GM19035 (cell line): Measurements from ENCODE around the gene SREBF1.

Experiments used
- ATAC-seq: cut with Tn5 transposase; IDR thresholded peaks from one replicate; pipeline ENCODE4 v1.9.1; 2021; ENCODE audit not compliant: unreplicated experiment

Gene SREBF1

DNA sequence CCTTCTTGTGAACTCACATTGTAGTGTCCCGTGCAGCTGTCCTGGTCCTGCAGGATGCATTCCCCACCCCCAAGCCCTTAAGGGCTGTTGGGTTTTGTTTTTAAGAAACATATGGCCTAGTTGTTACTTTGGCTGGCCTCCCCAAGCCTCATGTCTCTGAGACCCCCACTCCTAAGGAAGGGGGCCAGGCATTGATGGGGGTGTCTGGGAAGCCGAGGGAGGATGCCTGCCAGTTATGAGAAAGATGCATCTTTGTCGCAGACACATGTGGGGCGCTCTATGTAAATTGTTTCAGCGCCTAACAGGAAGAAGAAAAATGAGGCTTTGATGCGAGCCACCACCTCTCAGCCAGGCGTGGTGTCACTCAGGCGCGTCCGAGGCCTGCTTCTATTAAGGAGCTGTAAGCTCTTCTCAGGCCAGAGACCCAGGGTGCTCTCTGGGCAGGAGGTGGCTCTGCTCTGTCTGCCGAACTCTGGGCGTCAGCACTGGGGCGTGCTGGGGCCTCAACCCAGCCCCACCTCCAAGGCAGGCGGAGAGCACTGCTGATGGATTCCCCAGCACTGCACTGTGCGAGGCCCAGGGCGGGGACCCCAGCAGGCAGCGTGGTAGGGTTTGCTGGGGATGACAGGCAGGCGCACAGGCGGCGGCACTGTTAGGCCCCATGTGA, 70.6 kb downstream of the SREBF1 start:
- no peak for ATAC-seq

- ATAC-seq = no peak
These were observed 71.3 kb downstream of the SREBF1 start for GRCh38 chr17:17765359-17766076.

- no peak for ATAC-seq
These were observed 73.1 kb downstream of the SREBF1 start for GRCh38 chr17:17763734-17764133.

GRCh38 chr17:17763136-17763535, 73.7 kb downstream of the SREBF1 start:
- ATAC-seq = no peak

DNA sequence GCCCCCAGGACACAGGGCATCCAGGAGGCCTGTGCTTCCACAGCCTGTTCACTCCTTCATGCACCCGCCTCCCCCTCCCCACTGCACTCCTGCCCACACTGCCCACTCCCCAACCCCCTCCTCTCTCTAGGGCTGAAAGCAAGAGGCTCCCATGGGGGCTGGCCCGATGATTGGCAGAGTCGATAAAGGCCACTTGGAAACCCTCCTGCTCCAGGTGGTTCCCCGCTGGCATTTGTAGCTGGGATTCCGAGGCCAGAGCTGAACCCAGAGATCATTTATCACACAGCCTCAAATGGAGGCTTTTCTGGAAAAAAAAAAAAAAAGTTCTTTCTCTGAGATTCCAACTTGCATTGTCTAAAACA, 74.1 kb downstream of the SREBF1 start:
- no peak for ATAC-seq
